22Rv1 (cell line): ENCODE results near the gene LDLRAD4.

Source experiments
- CTCF ChIP-seq: fragments of 450-650 bp; IDR thresholded peaks from 2 replicates; pipeline ENCODE4 v1.5.1; 2017; ENCODE audit warnings: mild to moderate bottlenecking
- ZFX ChIP-seq: fragments of 450-650 bp; IDR thresholded peaks from 2 replicates; pipeline ENCODE4 v1.6.1; 2017; ENCODE audit warnings: antibody characterized with exemption, borderline replicate concordance

- TF ChIP-seq CTCF (no peak), ZFX (no peak)
Observed at GRCh38 chr18:13300029-13300428, 81.5 kb downstream of the LDLRAD4 start.
